GM21737 (cell line): Measurements from ENCODE around the gene ABCB6.

Source experiments
- ATAC-seq: cut with Tn5 transposase; IDR thresholded peaks from one replicate; pipeline ENCODE4 v1.9.1; 2021; ENCODE audit warnings: mild to moderate bottlenecking, moderate library complexity; ENCODE audit not compliant: unreplicated experiment

Gene ABCB6

GRCh38 chr2:219245899-219246230, 27.1 kb upstream of the ABCB6 start:
- no peak for ATAC-seq

GRCh38 chr2:219245148-219245898, 26.6 kb upstream of the ABCB6 start, which contains the start of the genes GLB1L and STK16:
GLB1L (minus strand) TSS chr2:219245444; CDS start chr2:219243573, 1,871 bp downstream.
STK16 (plus strand) TSS chr2:219245479; CDS start chr2:219246000, 521 bp downstream.
- ATAC-seq: peak; percentile 61

GRCh38 chr2:219244789-219245147, 26.0 kb upstream of the ABCB6 start:
- ATAC-seq: no peak

DNA sequence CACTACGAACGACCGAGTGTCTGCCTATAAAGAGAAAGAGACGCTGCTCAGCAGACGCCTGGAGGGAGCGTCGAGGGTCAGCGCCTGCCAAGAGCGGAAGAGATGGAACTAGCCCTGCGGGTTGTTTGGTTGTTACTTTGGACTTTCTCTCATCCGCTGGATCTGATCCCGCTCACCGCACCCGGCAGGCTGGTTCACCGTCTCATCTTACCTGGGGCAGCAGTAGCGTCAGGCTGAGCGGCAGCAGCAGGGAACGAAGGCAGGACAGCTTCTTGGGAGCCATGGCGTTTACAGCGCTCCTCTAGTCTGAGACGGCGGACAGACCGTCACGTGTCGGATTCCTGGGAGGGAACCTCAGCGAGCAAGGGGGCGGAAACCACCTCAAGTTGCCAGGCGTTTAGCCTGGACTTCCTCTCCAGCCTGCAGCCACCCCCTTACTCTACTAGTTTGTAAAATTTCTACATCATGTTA, 24.6 kb upstream of the ABCB6 start:
- ATAC-seq: no peak

DNA sequence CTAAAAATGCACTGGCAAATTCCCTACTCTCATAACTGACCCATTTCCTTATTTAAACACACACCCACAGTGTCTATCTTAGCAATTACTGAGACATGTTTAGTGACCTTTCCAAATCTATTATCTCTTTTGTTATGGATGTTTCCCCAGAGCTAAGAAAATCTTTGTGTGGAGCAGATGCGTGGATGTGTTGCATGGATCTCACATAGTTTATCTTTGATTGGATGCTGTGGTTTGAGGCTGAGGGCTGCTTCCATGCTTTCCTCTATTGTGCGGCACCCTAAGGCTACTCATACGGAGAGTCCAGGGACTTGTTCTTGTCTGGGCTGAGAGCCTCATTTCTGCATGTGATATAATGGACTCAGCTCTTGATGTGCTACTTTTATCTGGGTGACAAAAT, 15.6 kb upstream of the ABCB6 start:
- ATAC-seq: no peak

- no peak for ATAC-seq
Measured at GRCh38 chr2:219230059-219230540, 11.3 kb upstream of the ABCB6 start.

DNA sequence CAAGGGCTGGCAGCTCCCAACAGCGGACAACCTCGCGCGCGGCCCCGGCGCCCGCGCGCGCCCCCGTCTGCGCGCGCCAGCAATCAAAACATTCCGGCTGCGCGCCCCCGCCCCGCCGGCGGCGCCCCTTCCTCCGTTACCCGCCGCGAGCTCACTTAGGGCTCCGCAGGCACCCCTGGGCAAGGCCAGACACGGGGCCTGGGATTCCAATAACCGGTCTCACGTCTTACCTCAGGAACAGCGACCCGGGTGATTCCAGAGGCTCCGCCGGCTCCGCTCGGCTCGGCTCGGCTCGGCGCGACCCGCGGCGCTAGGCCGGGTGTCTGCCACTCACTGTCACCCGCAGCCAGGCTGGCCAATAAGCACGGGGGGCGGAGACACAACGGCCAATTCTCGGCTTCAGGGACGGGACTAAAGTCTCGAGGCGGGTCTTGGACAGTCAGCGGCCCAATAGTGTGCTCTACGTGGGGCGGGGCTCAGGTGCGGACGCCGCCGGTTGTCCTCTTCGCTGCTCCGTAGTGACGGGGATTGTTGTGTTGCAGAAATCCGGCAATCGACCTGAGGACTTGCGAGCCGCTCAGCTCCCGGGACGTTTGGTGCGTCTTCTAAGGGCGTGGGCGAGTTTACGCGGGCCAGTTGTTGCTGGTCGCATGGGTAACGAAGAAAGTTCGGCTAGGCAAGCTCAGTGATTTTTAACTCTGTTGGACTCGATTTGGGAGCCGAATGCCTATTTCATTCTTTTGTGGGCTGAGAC, 10.7 kb upstream of the ABCB6 start, which contains the start of the genes ANKZF1 and ATG9A:
Gene ANKZF1 (plus strand): TSS at position 502 of the 754 bp plus-strand sequence. CDS start 452 bp downstream, outside the sequence.
Gene ATG9A (minus strand): TSS at position 332 of the 754 bp plus-strand sequence. CDS start 1,612 bp downstream, outside the sequence.
- ATAC-seq: peak; percentile 97

GRCh38 chr2:219228911-219229304, 10.2 kb upstream of the ABCB6 start:
- no peak for ATAC-seq

GRCh38 chr2:219228041-219228910, 9.5 kb upstream of the ABCB6 start:
- no peak for ATAC-seq

DNA sequence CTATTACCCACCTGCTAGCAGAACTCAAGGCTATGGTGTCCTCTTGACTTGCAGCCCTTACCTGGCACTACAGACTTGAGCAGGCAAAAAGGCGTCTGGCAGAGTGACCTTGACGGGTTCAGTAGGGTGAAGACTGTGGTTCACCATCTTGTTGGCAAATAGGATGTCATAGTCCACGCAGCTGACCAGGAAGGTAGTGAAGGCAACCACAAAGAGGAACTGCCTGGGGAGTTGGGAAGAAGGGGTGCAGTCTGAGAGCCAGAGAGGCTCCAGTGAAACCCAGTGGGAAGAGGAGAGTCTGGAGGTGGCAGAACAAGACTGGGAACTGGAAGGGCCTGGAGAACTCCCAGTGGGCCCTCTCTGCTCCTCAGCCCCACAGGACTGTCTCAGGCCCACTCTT, 6.6 kb upstream of the ABCB6 start:
- no peak for ATAC-seq

DNA sequence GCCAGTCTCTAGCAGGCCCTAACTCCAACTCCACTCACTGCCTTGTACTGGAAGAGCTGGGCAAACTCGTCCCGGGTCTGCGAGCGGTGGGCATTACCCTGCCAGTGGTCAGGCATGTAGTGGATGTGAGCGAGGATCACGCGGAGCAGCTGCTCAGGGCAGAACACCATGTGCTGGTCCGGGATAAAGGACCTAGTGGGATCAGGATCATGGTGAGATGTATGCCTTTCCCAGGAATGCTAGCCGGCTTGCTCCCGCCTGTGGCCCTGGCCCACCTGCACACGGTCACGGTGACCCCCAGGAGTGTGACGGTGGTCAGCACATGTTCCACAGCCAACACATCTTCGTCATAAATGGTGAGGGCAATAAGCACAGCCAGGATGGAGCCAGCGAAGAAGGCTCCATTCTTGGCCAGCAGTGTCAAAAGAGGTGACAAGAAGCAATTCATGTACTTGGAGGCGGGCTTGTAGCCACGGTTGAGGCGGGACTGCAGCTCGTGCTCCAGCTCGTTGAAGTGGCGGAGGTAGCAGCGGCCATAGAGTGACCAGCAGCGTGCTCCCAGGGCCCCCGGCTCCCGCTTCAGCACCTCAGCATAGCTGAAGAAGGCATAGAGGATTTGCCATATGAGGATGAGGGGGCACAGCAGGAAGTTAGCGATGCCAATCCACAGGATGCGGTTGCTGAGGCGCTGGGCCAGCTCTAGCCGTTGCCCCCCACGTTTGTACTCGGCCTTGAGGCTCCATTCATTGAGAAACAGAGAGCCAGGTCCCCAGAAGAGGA, 5.3 kb upstream of the ABCB6 start:
- no peak for ATAC-seq

DNA sequence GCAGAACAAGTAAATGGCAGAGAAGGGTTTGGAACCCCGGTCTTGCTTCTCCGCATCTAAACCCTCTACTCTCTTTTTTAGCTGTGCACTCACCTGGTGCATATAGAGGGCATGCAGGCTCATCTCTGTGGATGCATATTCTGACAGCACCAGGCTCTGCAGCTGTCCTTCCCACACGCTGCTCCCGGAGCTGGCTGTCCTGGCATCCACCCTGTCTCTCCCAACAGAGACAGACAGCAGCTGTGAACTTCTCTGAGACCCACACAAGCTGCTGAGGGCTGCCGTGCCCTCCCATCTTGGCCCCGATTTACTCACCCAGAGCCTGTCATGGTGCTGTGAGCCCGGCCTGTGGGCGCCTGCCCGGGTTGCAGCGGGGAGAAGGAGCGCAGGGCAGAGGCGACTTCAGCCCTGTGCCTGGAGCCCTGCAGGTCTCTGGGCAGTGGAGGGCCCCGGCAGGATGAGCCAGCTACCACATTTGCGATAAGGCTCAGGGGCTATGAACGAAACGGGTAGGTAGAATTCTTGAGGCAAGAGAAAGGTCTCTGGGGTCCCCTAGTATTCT, 3.3 kb upstream of the ABCB6 start:
- no peak for ATAC-seq

- no peak for ATAC-seq
Measured at GRCh38 chr2:219220652-219221402, 2.1 kb upstream of the ABCB6 start.

- ATAC-seq: no peak
Measured at GRCh38 chr2:219219784-219220532, 1.2 kb upstream of the ABCB6 start.

DNA sequence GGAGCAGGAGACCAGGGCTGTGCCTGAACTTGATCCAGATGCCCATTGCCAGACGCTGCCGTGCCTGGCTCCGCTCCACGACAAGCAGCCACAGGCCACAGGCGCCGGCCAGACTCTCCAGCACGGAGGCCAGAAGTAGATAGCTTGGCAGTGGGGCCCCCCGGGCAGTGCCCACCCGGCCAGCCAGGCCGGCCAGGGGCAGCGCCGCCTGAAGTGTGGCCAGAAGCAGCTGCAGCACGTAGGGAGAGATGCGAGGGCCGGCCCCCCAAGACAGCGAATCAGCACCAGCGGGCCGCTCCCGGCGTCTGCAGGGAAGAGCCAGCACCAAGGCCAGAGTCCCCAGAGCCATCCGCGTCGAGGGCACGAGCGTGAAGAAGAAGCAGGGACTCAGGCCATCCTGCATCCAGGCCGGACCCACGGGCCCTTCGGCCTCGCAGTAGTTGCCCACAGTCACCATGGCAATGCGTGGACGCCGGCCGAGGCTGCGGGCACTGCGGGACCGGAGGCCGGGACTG, 484 bp downstream of the ABCB6 start:
- ATAC-seq: peak; percentile 4

- no peak for ATAC-seq
Measured at GRCh38 chr2:219216535-219216915, 2.2 kb downstream of the ABCB6 start.

DNA sequence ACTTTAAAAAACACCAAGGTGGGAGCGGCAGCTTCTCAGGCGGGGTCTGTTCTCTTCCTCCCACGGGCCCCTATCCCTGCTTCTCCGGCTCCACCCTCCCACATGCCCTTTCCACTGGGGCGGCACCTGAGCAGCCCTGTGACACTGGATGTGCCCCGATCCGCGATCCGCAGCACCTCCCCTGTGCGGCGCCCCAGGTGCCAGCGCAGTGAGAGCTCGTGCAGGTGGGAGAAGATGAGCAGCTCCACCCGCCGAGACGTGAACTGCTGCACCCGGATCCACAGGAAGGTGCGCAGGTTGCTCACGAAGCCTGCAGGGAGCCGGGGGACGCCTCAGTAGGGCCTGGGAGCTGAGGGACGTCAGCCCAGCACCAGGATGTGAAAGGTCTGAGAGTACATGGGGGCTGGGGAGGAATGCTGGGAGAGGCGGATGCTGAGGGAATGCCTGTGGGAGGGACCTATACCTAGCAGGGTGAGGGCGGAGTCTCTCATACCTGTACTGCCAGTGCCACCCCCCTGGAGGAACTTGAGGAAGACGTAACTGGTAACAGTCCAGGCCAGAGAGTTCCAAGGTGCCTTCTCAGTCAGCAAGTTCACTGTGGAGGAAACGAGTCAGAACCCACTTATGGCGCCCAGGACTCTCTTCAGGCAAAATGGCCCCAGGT, 2.8 kb downstream of the ABCB6 start:
- ATAC-seq: no peak

- ATAC-seq: no peak
Measured at GRCh38 chr2:219214786-219215185, 4.0 kb downstream of the ABCB6 start.
